H9 (cell line): ENCODE measurements around the gene RBMS3. TPM values are rescaled to one million over a fixed set of nuclear protein-coding genes. Genes with fewer than 3 reads are reported as not detected.

Experiments used
- DNase-seq: peaks from one replicate; pipeline ENCODE4 v3.0.0-alpha.2; 2017
- H2AFZ ChIP-seq: one replicate; pipeline ENCODE4 v1.6.1; 2013; ENCODE audit warnings: mild to moderate bottlenecking, low read length, control low read depth, moderate library complexity
- H2AK5ac ChIP-seq: 2 replicates; pipeline ENCODE4 v1.6.1; 2013; ENCODE audit warnings: low read length, control low read depth, mixed read lengths; ENCODE audit not compliant: insufficient read length
- H2BK120ac ChIP-seq: one replicate; pipeline ENCODE4 v1.6.1; 2013; ENCODE audit warnings: low read depth, mild to moderate bottlenecking, low read length, control low read depth, inconsistent platforms; ENCODE audit not compliant: poor library complexity, severe bottlenecking
- H2BK12ac ChIP-seq: 2 replicates; pipeline ENCODE4 v1.6.1; 2013; ENCODE audit warnings: low read length, control low read depth, mixed read lengths, low read depth; ENCODE audit not compliant: insufficient read length
- H2BK15ac ChIP-seq: 2 replicates; pipeline ENCODE4 v1.6.1; 2013; ENCODE audit warnings: low read depth, low read length, control low read depth
- H2BK20ac ChIP-seq: one replicate; pipeline ENCODE4 v1.6.1; 2013; ENCODE audit warnings: low read depth, mild to moderate bottlenecking, low read length, control low read depth, inconsistent platforms; ENCODE audit not compliant: poor library complexity, severe bottlenecking
- H2BK5ac ChIP-seq: 2 replicates; pipeline ENCODE4 v1.6.1; 2013; ENCODE audit warnings: low read length, control low read depth, mixed read lengths; ENCODE audit not compliant: insufficient read length
- H3K14ac ChIP-seq: 2 replicates; pipeline ENCODE4 v1.6.1; 2013; ENCODE audit warnings: low read length, control low read depth; ENCODE audit not compliant: insufficient read depth
- H3K18ac ChIP-seq: 2 replicates; pipeline ENCODE4 v1.6.1; 2013; ENCODE audit warnings: low read depth, mild to moderate bottlenecking, mixed read lengths, low read length, control low read depth; ENCODE audit not compliant: insufficient read length
- H3K23ac ChIP-seq: 2 replicates; pipeline ENCODE4 v1.6.1; 2013; ENCODE audit warnings: low read length, control low read depth, mixed read lengths, low read depth; ENCODE audit not compliant: insufficient read length
- H3K23me2 ChIP-seq: 2 replicates; pipeline ENCODE4 v1.6.1; 2013; ENCODE audit warnings: low read depth, mild to moderate bottlenecking, mixed read lengths, low read length, control low read depth; ENCODE audit not compliant: insufficient read length, poor library complexity, severe bottlenecking
- H3K27ac ChIP-seq: 2 replicates; pipeline ENCODE4 v1.5.1; 2013; ENCODE audit warnings: low read length, control low read depth, mixed read lengths, low read depth; ENCODE audit not compliant: insufficient read length
- H3K27me3 ChIP-seq: 2 replicates; pipeline ENCODE4 v1.6.1; 2013; ENCODE audit warnings: low read length, control low read depth, inconsistent platforms; ENCODE audit not compliant: insufficient read depth
- H3K4ac ChIP-seq: 2 replicates; pipeline ENCODE4 v1.6.1; 2013; ENCODE audit warnings: low read depth, mild to moderate bottlenecking, control low read depth, inconsistent platforms, low read length, moderate library complexity
- H3K4me1 ChIP-seq: 2 replicates; pipeline ENCODE4 v1.6.1; 2013; ENCODE audit warnings: low read length, control low read depth, inconsistent platforms; ENCODE audit not compliant: insufficient read depth
- H3K4me2 ChIP-seq: 2 replicates; pipeline ENCODE4 v1.6.1; 2013; ENCODE audit warnings: low read length, control low read depth, mixed read lengths; ENCODE audit not compliant: insufficient read length, insufficient read depth
- H3K56ac ChIP-seq: 2 replicates; pipeline ENCODE4 v1.6.1; 2013; ENCODE audit warnings: low read depth, mild to moderate bottlenecking, mixed read lengths, low read length, control low read depth; ENCODE audit not compliant: insufficient read length
- H3K79me1 ChIP-seq: 2 replicates; pipeline ENCODE4 v1.6.1; 2013; ENCODE audit warnings: low read depth, mild to moderate bottlenecking, moderate library complexity, low read length, control low read depth, inconsistent platforms; ENCODE audit not compliant: insufficient read depth, poor library complexity, severe bottlenecking
- H3K79me2 ChIP-seq: 2 replicates; pipeline ENCODE4 v1.6.1; 2013; ENCODE audit warnings: low read length, control low read depth, inconsistent platforms; ENCODE audit not compliant: insufficient read depth
- H3K9ac ChIP-seq: 2 replicates; pipeline ENCODE4 v1.6.1; 2013; ENCODE audit warnings: low read length, control low read depth, mixed read lengths; ENCODE audit not compliant: insufficient read length; ENCODE audit errors: extremely low read depth
- H3K9me3 ChIP-seq: one replicate; pipeline ENCODE4 v1.6.1; 2013; ENCODE audit warnings: low read depth, low read length, inconsistent platforms; ENCODE audit not compliant: control insufficient read depth
- H3T11ph ChIP-seq: one replicate; pipeline ENCODE4 v1.6.1; 2013; ENCODE audit warnings: mild to moderate bottlenecking, low read length, control low read depth, inconsistent platforms
- H4K20me1 ChIP-seq: one replicate; pipeline ENCODE4 v1.6.1; 2013; ENCODE audit not compliant: control insufficient read depth, insufficient read length, insufficient read depth
- H4K5ac ChIP-seq: 2 replicates; pipeline ENCODE4 v1.6.1; 2013; ENCODE audit warnings: low read depth, mild to moderate bottlenecking, mixed read lengths, low read length, control low read depth; ENCODE audit not compliant: insufficient read length
- H4K8ac ChIP-seq: replicated peaks from 2 replicates; pipeline ENCODE4 v1.6.1; 2013; ENCODE audit warnings: low read length, control low read depth, mixed read lengths, low read depth; ENCODE audit not compliant: insufficient read length
- H4K91ac ChIP-seq: 2 replicates; pipeline ENCODE4 v1.6.1; 2013; ENCODE audit warnings: low read depth, mild to moderate bottlenecking, moderate library complexity, mixed read lengths, low read length, control low read depth; ENCODE audit not compliant: insufficient read length
- H3K27ac Mint-ChIP-seq, 3 experiments: 2 replicates in 2 of 3; 3 replicates in 1 of 3; pipeline ENCODE4 v1.8.0; 2020 to 2021; ENCODE audit warnings: mixed read lengths in 3 of 3, mild to moderate bottlenecking in 1 of 3, moderate library complexity in 1 of 3
- H3K27me3 Mint-ChIP-seq: 2 replicates; pipeline ENCODE4 v1.8.0; 2021; ENCODE audit warnings: low read depth, mild to moderate bottlenecking, moderate library complexity, mixed read lengths
- H3K36me3 Mint-ChIP-seq, 3 experiments: 2 replicates in 2 of 3; 3 replicates in 1 of 3; pipeline ENCODE4 v1.8.0; 2020 to 2021; ENCODE audit warnings: low read depth in 3 of 3, mixed read lengths in 3 of 3; ENCODE audit not compliant: insufficient read depth in 1 of 3
- H3K4me1 Mint-ChIP-seq, 2 experiments: 2 replicates each; pipeline ENCODE4 v1.8.0; 2020; ENCODE audit warnings: mixed read lengths in 2 of 2
- H3K4me3 Mint-ChIP-seq, 2 experiments: 2 replicates in 1 of 2; 3 replicates in 1 of 2; pipeline ENCODE4 v1.8.0; 2020 to 2021; ENCODE audit warnings: mild to moderate bottlenecking in 2 of 2, mixed read lengths in 2 of 2, moderate library complexity in 1 of 2
- H3K9me3 Mint-ChIP-seq, 2 experiments: 2 replicates in 1 of 2; 3 replicates in 1 of 2; pipeline ENCODE4 v1.8.0; 2020; ENCODE audit warnings: mild to moderate bottlenecking in 2 of 2, mixed read lengths in 2 of 2, moderate library complexity in 1 of 2
- CTCF ChIP-seq: fragments of 200-600 bp; sonication (generic); conservative IDR thresholded peaks from 3 replicates; pipeline ENCODE4 v1.8.0; 2021; ENCODE audit warnings: antibody characterized with exemption, mild to moderate bottlenecking
- total RNA-seq: library from RNA; stranded (reverse); gene quantifications from 2 replicates; pipeline ENCODE4 v1.2.1, GENCODE V29; 2021

Gene RBMS3
- total RNA-seq, 1 experiment from 2014 or later = 8.1 TPM

- H3T11ph ChIP-seq = no peak overlapping the region
- no peak overlapping the region for H3K4ac ChIP-seq
- no peak overlapping the region for H3K4me2 ChIP-seq
- H3K9ac ChIP-seq = no peak overlapping the region
- H3K9me3 ChIP-seq = no peaks in the 10 kb centered on the region
- no peak overlapping the region for H4K5ac ChIP-seq
- no peak overlapping the region for H2AK5ac ChIP-seq
- no peak overlapping the region for H2BK20ac ChIP-seq
- no peak overlapping the region for H3K4me3 Mint-ChIP-seq
- H2BK5ac ChIP-seq = no peak overlapping the region
- H2AFZ ChIP-seq = no peak overlapping the region
- H4K8ac ChIP-seq = no peak overlapping the region
- no peak overlapping the region for H2BK15ac ChIP-seq
- no peak overlapping the region for H4K91ac ChIP-seq
- TF ChIP-seq CTCF = no peak
- H3K14ac ChIP-seq = no peak overlapping the region
- H3K79me1 ChIP-seq = no peaks in the 10 kb centered on the region
- no peak overlapping the region for H3K18ac ChIP-seq
- H2BK120ac ChIP-seq = no peak overlapping the region
- no peak overlapping the region for H3K23ac ChIP-seq
- H3K27ac ChIP-seq = no peak overlapping the region
- no peaks in the 10 kb centered on the region for H3K27me3 ChIP-seq
- H3K79me2 ChIP-seq = no peaks in the 10 kb centered on the region
- no peak overlapping the region for H2BK12ac ChIP-seq
- no peaks in the 10 kb centered on the region for H3K27me3 Mint-ChIP-seq
- H3K4me1 Mint-ChIP-seq = peaks cover 22 to 38% of the 10 kb centered on the region in 2 experiments
- H3K56ac ChIP-seq = no peak overlapping the region
- H3K27ac Mint-ChIP-seq = no peak overlapping the region
- H4K20me1 ChIP-seq = no peaks in the 10 kb centered on the region
- no peak for DNase-seq
- H3K4me1 ChIP-seq = peaks cover 6% of the 10 kb centered on the region; the same call in 1 of the 2 replicates
- no peaks in the 10 kb centered on the region; a peak in 1 of 7 replicates for H3K36me3 Mint-ChIP-seq
- no peaks in the 10 kb centered on the region for H3K23me2 ChIP-seq
- no peaks in the 10 kb centered on the region for H3K9me3 Mint-ChIP-seq
These were observed 155.9 kb downstream of the RBMS3 start for GRCh38 chr3:29436612-29437323.
